ENCODE data around the gene KLHL12.

- no peak for TF ChIP-seq CTCF (IDR thresholded peaks at IDR 0.05)
- TF ChIP-seq POLR2AphosphoS5 (IDR thresholded peaks at IDR 0.05; ENCODE audit: insufficient read depth in 1 of 2, low read depth in 1 of 2), result no peak
- no peak for TF ChIP-seq POLR2A (IDR thresholded peaks at IDR 0.05)
Observed at GRCh38 chr1:202923533-202923932, 3.5 kb downstream of the KLHL12 start.
